Rectal smooth muscle tissue (tissue), 1 donor: ENCODE measurements around the gene SLC7A5.
"Not testable (repeated sequence)": the region's sequence is repeated elsewhere in the genome, so short reads cannot be mapped to it uniquely, and the experiment has no call there.

ENCODE experiments used
- H3K27ac ChIP-seq: one replicate; pipeline ENCODE4 v1.7.0; 2013; ENCODE audit warnings: low read depth, low read length, inconsistent platforms
- H3K27me3 ChIP-seq: one replicate; pipeline ENCODE4 v1.7.0; 2013; ENCODE audit warnings: low read length; ENCODE audit not compliant: control insufficient read depth, insufficient read depth
- H3K36me3 ChIP-seq: one replicate; pipeline ENCODE4 v1.7.0; 2013; ENCODE audit warnings: low read length; ENCODE audit not compliant: control insufficient read depth, insufficient read depth
- H3K4me1 ChIP-seq: one replicate; pipeline ENCODE4 v1.7.0; 2013; ENCODE audit warnings: low read length; ENCODE audit not compliant: control insufficient read depth, insufficient read depth
- H3K4me3 ChIP-seq: one replicate; pipeline ENCODE4 v1.7.0; 2013; ENCODE audit warnings: low read length
- H3K9ac ChIP-seq: one replicate; pipeline ENCODE4 v1.7.0; 2013; ENCODE audit warnings: low read length

SLC7A5 gene

GRCh38 chr16:87864331-87864989 is 4.8 kb downstream of the SLC7A5 start:
- Histone ChIP-seq H3K9ac (no peak overlapping the region), H3K4me1 (peaks cover 13% of the 10 kb centered on the region), H3K27me3 (no peaks in the 10 kb centered on the region), H3K4me3 (no peak overlapping the region), H3K27ac (peak overlapping the region; percentile 43), H3K36me3 (no peaks in the 10 kb centered on the region)

DNA sequence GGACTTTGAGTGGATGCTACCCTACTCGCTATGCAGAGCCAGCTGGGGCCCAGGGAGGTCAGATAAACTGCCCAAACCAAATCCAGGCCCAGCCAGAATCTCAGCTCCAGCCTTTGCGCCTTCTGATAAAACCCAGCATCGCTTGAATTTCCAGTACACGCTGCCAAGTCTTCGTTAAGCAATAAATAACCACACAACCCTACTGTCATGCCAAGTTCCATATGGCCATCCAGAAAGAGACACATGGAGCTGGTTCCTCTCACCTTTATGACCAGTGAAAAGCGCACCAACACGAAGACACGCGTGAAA is 6.0 kb downstream of the SLC7A5 start:
- H3K36me3 ChIP-seq, H3K4me3 ChIP-seq, H3K9ac ChIP-seq, H3K27me3 ChIP-seq: not testable (repeated sequence)
- peak overlapping the region; percentile 85 for H3K27ac ChIP-seq
- peaks cover 16% of the 10 kb centered on the region for H3K4me1 ChIP-seq

- H3K4me3 ChIP-seq, H3K27me3 ChIP-seq, H3K9ac ChIP-seq, H3K36me3 ChIP-seq: not testable (repeated sequence)
- H3K4me1 ChIP-seq, result peaks cover 21% of the 10 kb centered on the region
- H3K27ac ChIP-seq, result peak overlapping the region; percentile 85
These were observed 6.5 kb downstream of the SLC7A5 start for GRCh38 chr16:87862597-87863326.

DNA sequence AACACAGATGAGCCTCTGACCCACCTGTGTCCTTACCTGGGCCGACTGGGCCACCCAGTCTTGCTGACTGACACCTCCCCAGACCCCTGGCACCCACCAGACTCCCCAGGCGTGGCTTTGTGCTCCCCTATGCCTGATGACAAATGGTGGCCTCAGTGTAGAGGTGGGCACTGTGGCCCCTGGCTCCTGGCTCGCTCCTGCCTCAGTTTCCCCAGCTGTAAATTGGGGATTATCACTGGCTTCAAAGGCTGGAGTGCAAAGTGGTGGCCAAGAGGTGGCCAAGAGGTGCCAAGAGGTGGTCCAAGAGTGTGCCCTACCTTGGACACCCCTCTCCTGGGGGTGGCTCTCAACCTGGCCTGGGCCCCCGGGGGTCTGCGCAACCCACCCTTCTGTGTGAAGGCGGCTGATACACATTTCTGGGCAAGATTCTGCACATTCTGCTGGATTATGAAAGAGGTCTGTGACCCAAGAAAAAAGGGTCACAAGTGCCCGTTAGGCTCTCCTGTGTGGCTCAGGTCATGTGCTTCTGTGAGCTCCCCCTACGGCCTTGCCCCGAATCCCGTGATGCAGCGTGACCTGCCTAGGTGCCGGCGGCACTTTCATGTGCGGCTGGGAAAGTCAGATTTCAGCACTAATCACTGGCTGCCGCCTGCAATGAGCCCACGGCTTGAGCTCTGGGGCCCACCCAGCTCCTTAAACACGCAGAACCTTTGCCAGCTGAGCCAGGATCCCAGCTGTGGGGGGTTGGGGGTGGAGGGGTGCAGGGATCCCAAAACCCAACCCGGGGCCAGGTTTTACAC is 7.8 kb downstream of the SLC7A5 start:
- H3K9ac ChIP-seq, H3K36me3 ChIP-seq, H3K4me3 ChIP-seq, H3K27me3 ChIP-seq: not testable (repeated sequence)
- Histone ChIP-seq H3K4me1 (peaks cover 25% of the 10 kb centered on the region), H3K27ac (peak overlapping the region; percentile 85)

DNA sequence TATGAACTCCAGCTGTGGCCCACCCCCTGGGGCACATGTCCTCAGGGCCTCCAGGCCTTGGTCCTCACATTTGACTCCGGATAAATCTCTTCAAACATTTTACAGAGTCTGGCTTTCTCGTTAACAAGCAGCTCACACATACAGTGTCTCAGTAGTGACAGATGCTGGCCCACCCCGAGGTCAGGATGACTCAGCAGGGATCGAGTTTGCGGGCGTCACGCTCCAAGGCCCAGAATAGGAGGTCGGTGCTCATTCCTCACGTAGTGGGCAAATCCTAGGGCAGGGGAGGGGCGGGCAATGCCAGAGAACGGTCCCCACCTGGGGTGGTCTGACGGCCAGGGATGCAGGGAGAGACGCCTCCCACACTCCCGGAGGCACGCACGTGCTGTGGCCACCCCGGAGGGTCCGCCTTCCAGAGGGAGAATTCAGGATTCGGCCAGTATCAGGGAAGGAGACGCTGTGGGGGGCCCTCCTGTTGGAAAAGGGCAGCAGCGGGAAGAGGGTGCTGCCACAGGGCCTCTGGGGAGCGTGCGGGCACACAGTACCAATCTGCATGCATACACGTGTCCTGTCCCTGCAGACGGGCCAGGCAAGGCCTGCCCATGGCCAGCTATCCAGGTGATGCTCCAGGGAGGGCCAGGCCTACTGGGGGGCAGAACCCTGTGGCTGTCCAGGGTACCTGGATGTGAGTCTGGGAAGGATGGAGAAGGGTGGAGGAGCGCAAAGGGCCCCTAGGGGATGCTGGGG is 8.6 kb downstream of the SLC7A5 start:
- Histone ChIP-seq H3K27me3 (no peaks in the 10 kb centered on the region), H3K4me1 (peaks cover 27% of the 10 kb centered on the region), H3K4me3 (no peak overlapping the region), H3K36me3 (no peaks in the 10 kb centered on the region), H3K9ac (no peak overlapping the region), H3K27ac (peak overlapping the region; percentile 85)

DNA sequence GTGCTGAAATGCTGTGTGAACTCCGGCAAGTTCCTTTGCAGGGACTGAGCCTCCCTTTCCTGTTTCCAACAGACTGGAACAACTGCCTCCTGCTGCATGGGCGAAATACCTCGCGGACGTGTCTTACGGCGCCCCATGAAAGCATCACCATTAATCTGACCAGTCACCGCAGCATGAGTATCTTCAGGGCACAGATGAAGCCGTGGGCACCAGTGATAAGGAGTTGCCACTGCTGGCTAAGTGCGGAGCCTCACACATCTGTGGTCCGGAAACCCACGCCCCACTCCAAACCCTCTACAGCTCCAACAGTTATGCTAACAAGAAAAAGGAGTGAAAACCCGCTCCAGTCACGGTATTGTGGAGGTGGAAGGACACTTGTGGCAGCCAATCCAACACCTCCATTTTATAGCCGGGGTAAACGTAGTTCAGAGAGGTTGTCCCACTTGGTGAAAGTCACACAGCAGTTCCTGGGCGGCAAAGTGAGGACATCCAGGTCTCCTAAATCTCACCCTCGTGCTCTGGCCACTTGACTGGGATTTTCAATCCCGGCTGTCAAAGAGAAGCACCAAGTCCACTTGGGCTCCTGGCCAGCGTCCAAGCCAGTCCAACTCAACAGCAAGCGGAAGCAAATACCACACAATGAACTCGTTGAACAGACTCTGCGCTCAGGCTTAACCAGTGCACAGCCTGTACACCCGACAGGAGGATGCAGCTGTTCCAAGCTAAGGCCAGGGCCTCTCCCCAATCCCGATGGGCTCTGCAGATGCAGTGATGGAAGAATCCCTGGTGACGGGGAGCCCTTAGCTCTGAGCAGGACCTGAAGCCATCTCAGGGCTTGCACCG is 10.9 kb downstream of the SLC7A5 start:
- Histone ChIP-seq H3K4me1 (peaks cover 44% of the 10 kb centered on the region), H3K27ac (peak overlapping the region; percentile 84)
- H3K9ac ChIP-seq, H3K27me3 ChIP-seq, H3K4me3 ChIP-seq, H3K36me3 ChIP-seq: not testable (repeated sequence)

GRCh38 chr16:87856791-87857228 is 12.5 kb downstream of the SLC7A5 start:
- no peaks in the 10 kb centered on the region for H3K27me3 ChIP-seq
- no peak overlapping the region for H3K9ac ChIP-seq
- H3K4me1 ChIP-seq, result peaks cover 48% of the 10 kb centered on the region
- no peaks in the 10 kb centered on the region for H3K36me3 ChIP-seq
- H3K4me3 ChIP-seq, result no peak overlapping the region
- H3K27ac ChIP-seq, result peak overlapping the region; percentile 84

DNA sequence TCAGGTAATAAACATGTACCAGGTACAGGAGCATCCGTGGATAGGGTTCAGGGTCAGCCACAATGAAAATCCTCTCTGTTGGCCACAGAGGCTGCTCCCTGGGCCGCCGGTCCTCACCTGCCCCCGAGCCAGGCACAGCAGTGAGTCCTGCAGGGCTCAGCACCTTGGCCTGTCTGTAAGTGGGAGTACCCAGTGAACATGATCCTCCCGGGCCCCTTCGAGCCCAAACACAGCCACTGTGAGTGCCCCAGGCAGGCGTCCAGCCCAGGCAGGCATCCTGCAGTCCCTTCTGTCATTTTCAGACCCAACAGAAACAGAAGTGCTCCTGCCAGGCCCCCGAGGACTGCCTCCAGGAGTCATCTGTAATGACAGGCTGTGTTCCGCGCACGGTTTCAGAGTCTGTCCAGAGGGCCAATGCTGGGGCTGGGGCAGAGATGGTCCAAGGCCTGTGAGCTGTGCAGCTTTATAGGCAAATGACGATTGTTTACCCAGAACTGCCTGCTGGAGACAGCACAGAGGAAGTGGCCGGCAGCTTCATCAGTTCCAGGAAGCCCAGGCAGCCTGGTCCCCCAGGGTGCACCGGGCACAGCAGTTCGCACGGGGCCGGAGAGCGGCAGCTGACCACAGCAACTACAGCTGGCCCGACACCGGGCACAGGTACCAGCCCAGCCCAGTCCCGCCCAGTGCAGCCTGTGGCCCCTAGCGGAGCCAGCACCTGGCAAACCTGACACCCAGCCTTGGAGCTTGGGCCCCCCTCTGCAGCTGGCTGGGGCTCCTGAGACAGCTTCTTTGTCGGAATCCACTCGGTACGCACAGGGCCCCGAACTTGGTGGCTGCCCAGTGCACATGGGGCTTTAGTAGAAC is 13.2 kb downstream of the SLC7A5 start:
- H3K27ac ChIP-seq, result peak overlapping the region; percentile 84
- no peaks in the 10 kb centered on the region for H3K27me3 ChIP-seq
- H3K9ac ChIP-seq, result no peak overlapping the region
- peak overlapping the region; percentile 30 for H3K4me3 ChIP-seq
- peaks cover 48% of the 10 kb centered on the region for H3K4me1 ChIP-seq
- H3K36me3 ChIP-seq, result no peaks in the 10 kb centered on the region

- no peaks in the 10 kb centered on the region for H3K27me3 ChIP-seq
- H3K9ac ChIP-seq, result no peak overlapping the region
- peaks cover 40% of the 10 kb centered on the region for H3K4me1 ChIP-seq
- no peak overlapping the region for H3K4me3 ChIP-seq
- no peaks in the 10 kb centered on the region for H3K36me3 ChIP-seq
- H3K27ac ChIP-seq, result peak overlapping the region; percentile 84
These were observed 14.2 kb downstream of the SLC7A5 start for GRCh38 chr16:87854907-87855683.

DNA sequence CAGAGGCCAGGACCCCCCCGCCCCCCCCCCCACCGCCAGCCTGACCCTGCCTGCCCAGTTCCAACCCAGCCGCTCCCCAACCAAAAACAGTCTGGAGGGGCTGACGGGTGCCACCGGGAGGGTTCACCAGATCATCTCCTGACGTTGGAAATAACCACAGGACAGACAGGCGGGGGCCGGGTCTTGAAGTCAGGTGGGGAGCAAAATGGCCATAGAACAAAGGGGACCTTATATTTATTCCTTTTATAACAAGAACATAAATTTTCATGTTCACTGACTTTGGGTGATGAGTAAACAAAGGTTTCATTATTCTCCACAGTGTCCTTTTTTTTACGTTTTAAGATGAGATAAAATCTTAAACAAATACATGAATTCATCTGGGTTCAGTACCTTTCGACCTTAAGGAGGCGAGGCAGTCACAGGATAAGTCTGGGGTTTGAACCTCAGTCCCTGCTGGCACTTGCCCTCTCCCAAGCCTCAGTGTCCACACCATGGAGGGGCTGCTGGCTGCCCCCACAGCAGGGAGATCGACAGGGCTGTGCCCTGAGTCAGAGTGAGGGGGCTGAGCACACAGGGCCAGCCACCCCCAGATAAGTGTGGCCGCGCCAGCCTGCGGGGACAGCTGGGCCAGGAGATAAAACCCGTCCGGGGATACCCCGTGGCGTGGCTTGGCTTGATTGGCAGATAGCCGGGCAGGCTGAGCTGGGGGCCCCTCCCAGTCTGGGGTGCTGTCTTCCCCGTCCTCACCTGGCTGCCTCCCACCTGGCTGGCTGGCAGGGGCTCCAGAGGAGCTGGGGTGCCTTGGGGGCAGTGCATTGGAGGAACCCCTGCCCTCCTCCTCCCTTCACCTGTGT is 15.0 kb downstream of the SLC7A5 start:
- H3K4me3 ChIP-seq, result no peak overlapping the region
- H3K4me1 ChIP-seq, result peaks cover 40% of the 10 kb centered on the region
- H3K36me3 ChIP-seq, result no peaks in the 10 kb centered on the region
- no peak overlapping the region for H3K9ac ChIP-seq
- no peaks in the 10 kb centered on the region for H3K27me3 ChIP-seq
- peak overlapping the region; percentile 84 for H3K27ac ChIP-seq
